OCI-LY7 (cell line): ENCODE measurements around the gene P2RY4.

Source experiments
- CTCF ChIP-seq: fragments of 200-600 bp; sonication (generic); conservative IDR thresholded peaks from 2 replicates; pipeline ENCODE4 v1.5.1; 2014; ENCODE audit warnings: mild to moderate bottlenecking, antibody characterized with exemption, low read length, moderate library complexity, mixed read lengths
- EZH2phosphoT487 ChIP-seq: fragments of 200-600 bp; sonication (generic); IDR thresholded peaks from 2 replicates; pipeline ENCODE4 v1.6.1; 2018; ENCODE audit warnings: low read depth, borderline replicate concordance, mild to moderate bottlenecking, mixed run types, antibody characterized with exemption, low read length, moderate library complexity, mixed read lengths

- TF ChIP-seq CTCF (no peak), EZH2phosphoT487 (no peak)
Measured at GRCh38 chrX:70257423-70258288, 2.3 kb downstream of the P2RY4 start.
